H1 (cell line): ENCODE results near the gene NGEF. TPM values are rescaled to one million over a fixed set of nuclear protein-coding genes. Genes with fewer than 3 reads are reported as not detected.

Source experiments
- CHD2 ChIP-seq: IDR thresholded peaks from 2 replicates; pipeline ENCODE4 v1.6.1; 2012; ENCODE audit warnings: low read length, improper control_type of control experiment
- FOSL1 ChIP-seq: IDR thresholded peaks from 2 replicates; pipeline ENCODE4 v1.6.1; 2011; ENCODE audit warnings: mild to moderate bottlenecking, low read depth, low read length, moderate library complexity; ENCODE audit not compliant: insufficient read depth
- SP2 ChIP-seq: IDR thresholded peaks from 2 replicates; pipeline ENCODE4 v1.6.1; 2012; ENCODE audit warnings: mild to moderate bottlenecking, low read length, inconsistent platforms
- polyA plus RNA-seq, 7 experiments: library from polyadenylated mRNA; depleted of rRNA in 3 of 7; stranded (reverse) in 5 of 7; unstranded in 2 of 7; fragments of >200 nt in 5 of 7; fragments of 200-250 nt in 2 of 7; gene quantifications; 1 replicate in 5 of 7; 2 replicates in 1 of 7; 4 replicates in 1 of 7; pipeline versions ENCODE4 v1.2.1 to v1.2.3, GENCODE V29; 2011 to 2013; ENCODE audit warnings: missing spikeins in 2 of 7, mixed read lengths in 2 of 7
- total RNA-seq: library from RNA; stranded (reverse); fragmentation: NEBNext Ultra II Directional; extraction: Animal tissue kit (Norgen Biotek cat#: 25700); gene quantifications from 2 replicates; pipeline ENCODE4 v1.2.1, GENCODE V29; 2021
- TF ChIP-seq, protein P1 (sequence below): fragments of 300-600 bp; sonication (generic); IDR thresholded peaks from 2 replicates; pipeline ENCODE4 v1.7.1; 2012; ENCODE audit warnings: low read length, moderate library complexity, mild to moderate bottlenecking, inconsistent platforms; ENCODE audit not compliant: insufficient replicate concordance

NGEF gene
- total and polyA plus RNA-seq, 2 of the 8 experiments (the other 6 are each of a cell fraction or from before 2014, with no cell fraction given), result 2.7 to 3.2 TPM

DNA sequence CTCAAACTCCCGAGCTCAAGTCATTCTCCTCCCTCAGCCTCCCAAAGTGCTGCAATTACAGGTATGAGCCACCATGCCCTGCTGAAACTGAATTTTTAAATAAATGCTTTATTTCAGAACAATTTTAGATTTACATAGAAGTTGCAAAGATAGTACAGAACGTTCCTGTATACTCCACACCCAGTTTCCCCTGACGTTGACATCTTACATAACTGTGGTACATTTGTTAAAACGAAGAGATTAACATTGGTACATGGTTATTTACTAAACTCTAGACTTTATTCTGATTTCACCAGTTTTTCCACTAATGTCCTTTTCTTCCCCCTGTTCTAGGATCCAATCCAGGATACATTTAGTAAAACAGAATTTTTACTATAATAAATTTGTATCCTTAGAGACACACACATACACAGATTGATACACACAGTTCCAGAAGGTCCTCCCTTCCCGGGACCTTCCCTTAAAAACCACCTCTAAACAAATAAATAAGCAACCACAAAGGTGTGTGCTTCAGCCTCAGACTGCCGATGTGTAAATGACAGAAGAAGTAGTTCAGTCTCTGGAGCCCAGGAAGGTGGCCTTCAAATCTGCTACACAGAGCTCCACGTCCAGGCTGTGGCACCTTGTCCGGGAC is 26.3 kb upstream of the NGEF start (continued):
- TF ChIP-seq, protein P1, sequence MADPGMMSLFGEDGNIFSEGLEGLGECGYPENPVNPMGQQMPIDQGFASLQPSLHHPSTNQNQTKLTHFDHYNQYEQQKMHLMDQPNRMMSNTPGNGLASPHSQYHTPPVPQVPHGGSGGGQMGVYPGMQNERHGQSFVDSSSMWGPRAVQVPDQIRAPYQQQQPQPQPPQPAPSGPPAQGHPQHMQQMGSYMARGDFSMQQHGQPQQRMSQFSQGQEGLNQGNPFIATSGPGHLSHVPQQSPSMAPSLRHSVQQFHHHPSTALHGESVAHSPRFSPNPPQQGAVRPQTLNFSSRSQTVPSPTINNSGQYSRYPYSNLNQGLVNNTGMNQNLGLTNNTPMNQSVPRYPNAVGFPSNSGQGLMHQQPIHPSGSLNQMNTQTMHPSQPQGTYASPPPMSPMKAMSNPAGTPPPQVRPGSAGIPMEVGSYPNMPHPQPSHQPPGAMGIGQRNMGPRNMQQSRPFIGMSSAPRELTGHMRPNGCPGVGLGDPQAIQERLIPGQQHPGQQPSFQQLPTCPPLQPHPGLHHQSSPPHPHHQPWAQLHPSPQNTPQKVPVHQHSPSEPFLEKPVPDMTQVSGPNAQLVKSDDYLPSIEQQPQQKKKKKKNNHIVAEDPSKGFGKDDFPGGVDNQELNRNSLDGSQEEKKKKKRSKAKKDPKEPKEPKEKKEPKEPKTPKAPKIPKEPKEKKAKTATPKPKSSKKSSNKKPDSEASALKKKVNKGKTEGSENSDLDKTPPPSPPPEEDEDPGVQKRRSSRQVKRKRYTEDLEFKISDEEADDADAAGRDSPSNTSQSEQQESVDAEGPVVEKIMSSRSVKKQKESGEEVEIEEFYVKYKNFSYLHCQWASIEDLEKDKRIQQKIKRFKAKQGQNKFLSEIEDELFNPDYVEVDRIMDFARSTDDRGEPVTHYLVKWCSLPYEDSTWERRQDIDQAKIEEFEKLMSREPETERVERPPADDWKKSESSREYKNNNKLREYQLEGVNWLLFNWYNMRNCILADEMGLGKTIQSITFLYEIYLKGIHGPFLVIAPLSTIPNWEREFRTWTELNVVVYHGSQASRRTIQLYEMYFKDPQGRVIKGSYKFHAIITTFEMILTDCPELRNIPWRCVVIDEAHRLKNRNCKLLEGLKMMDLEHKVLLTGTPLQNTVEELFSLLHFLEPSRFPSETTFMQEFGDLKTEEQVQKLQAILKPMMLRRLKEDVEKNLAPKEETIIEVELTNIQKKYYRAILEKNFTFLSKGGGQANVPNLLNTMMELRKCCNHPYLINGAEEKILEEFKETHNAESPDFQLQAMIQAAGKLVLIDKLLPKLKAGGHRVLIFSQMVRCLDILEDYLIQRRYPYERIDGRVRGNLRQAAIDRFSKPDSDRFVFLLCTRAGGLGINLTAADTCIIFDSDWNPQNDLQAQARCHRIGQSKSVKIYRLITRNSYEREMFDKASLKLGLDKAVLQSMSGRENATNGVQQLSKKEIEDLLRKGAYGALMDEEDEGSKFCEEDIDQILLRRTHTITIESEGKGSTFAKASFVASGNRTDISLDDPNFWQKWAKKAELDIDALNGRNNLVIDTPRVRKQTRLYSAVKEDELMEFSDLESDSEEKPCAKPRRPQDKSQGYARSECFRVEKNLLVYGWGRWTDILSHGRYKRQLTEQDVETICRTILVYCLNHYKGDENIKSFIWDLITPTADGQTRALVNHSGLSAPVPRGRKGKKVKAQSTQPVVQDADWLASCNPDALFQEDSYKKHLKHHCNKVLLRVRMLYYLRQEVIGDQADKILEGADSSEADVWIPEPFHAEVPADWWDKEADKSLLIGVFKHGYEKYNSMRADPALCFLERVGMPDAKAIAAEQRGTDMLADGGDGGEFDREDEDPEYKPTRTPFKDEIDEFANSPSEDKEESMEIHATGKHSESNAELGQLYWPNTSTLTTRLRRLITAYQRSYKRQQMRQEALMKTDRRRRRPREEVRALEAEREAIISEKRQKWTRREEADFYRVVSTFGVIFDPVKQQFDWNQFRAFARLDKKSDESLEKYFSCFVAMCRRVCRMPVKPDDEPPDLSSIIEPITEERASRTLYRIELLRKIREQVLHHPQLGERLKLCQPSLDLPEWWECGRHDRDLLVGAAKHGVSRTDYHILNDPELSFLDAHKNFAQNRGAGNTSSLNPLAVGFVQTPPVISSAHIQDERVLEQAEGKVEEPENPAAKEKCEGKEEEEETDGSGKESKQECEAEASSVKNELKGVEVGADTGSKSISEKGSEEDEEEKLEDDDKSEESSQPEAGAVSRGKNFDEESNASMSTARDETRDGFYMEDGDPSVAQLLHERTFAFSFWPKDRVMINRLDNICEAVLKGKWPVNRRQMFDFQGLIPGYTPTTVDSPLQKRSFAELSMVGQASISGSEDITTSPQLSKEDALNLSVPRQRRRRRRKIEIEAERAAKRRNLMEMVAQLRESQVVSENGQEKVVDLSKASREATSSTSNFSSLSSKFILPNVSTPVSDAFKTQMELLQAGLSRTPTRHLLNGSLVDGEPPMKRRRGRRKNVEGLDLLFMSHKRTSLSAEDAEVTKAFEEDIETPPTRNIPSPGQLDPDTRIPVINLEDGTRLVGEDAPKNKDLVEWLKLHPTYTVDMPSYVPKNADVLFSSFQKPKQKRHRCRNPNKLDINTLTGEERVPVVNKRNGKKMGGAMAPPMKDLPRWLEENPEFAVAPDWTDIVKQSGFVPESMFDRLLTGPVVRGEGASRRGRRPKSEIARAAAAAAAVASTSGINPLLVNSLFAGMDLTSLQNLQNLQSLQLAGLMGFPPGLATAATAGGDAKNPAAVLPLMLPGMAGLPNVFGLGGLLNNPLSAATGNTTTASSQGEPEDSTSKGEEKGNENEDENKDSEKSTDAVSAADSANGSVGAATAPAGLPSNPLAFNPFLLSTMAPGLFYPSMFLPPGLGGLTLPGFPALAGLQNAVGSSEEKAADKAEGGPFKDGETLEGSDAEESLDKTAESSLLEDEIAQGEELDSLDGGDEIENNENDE, result no peak
- TF ChIP-seq CHD2 (no peak), FOSL1 (no peak), SP2 (no peak)
